Putamen (tissue), 1 donor: Measurements from ENCODE around the gene PRICKLE4.
"Not testable (repeated sequence)": the region's sequence is repeated elsewhere in the genome, so short reads cannot be mapped to it uniquely, and the experiment has no call there.

Experiments
- DNase-seq: peaks from one replicate; pipeline ENCODE4 v3.0.0-alpha.2; 2016; ENCODE audit warnings: low spot score

Gene PRICKLE4

DNA sequence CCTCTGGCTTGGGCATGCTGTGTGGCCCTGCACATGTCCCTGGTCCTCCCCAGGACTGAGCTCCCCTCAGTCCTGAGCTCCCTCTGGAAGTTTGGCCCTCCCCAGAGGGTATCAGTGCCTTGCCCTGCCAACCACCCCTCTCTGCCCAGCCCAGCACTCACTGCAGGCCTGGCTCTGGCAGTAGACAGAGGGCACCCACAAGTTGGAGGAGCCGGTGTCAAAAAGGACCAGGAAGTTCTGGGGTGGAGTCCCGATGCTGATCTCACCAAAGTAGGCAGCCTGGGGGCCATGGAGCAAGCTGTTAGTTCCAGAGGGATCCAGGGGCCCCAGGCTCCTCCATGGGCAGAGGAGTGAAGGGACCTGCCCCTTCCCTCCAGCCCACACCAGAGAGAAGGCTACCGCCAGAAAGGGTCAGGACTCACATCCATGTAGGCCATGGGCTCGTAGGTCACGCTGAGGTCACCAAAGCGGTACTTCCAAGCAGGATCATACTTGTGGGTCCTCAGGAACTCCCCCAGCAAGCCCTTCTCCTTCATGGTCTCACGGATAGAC is 36.3 kb upstream of the PRICKLE4 start:
- no peak for DNase-seq

DNA sequence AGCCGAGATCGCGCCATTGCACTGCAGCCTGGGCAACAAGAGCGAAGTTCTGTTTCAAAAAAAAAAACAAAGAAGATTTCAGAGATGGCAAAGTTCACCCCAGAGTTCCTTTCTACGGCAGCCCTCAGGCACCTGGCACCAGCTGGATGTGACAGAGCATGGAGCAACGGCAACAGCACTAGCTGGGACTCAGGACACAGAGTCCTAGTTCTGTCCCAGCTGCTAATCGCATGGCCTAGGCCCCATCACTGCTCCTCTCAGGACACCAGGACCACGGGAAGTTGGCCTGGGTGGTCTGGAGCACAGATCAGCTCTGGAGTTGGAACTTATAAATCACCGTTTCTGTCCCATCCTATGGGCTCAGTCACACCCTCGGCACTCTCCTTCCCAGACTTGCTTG is 34.5 kb upstream of the PRICKLE4 start:
- no peak for DNase-seq

DNA sequence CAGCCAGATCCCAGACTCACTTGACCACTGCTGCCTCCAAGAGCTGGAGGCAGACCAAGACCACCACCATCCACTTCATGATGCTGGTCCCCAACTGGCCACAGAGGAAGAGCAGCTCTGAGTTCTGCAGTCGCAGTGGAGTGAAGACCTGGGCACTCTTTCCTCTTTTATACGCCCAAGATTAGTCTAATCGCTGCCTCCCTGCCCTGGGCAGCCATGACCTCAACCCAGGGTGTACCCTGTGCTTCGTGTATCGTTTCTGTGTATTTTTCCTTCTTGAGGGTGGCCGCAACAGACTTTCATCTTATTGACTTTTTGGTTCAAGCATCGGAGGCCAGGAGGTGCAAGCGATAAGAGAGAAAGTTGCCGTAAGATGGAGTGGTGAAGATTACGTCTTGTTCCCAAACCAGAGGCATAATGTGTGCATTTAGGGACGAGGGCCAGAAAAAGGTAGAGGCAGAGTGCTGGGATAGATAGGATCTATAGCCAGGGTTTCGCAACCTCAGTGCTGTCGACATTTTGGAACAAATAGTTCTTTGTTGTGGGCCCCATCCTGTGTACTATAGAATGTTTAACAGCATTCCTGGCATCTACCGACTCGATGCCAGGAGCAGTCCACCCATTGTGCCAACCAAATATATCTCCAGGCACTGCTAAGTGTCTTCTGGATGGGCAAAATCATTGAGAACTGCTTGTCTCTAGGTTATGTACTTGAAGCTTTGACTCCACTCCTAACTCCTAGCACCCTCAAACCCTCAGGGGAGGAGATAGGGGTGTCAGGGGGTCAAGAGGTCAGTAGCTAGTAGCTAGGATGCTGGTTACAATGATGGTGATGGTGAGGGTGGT is 33.1 kb upstream of the PRICKLE4 start, which contains the start of gene PGC:
TSS of gene PGC (minus strand) at position 142 of the 846 bp plus-strand sequence. CDS start at position 79, 63 bp downstream.
- no peak for DNase-seq

DNA sequence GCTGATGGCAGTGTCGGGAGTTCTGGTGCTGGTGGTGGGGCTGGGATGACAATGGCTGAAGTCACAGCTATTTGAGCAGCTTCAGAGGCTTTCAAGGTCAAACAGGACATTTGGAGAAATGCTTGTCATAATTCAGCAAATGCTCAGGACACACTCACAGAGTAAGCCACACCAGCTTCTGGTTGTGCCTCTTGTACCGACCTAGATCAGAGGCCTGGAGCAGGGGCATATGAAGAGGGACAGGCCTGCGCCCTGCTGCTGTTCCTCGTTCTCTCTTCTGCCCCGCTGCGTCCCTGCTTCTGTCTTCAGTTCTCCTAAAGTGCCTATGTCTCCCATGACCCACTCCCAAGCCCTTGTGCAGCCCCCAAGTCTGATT is 32.5 kb upstream of the PRICKLE4 start:
- no peak for DNase-seq

DNA sequence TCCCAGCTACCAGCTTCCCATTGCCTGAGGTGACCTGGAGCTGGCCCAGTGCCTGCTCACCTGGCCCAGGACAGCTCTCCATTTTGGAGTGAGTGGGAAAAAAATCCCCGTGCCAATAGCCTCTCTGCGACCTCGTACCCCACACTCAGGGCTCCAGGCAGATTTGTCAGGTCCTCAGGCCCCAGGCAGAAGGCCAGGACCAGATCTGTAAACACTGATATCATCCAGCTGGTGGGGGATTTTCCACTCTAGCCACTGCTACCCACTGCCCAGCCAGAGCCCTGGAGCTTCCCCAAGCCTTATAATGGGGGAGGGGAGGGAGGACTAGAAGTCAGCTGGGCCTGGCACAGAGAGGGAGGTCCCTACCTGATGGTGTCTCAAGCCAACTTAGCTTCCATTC is 32.0 kb upstream of the PRICKLE4 start:
- no peak for DNase-seq

DNA sequence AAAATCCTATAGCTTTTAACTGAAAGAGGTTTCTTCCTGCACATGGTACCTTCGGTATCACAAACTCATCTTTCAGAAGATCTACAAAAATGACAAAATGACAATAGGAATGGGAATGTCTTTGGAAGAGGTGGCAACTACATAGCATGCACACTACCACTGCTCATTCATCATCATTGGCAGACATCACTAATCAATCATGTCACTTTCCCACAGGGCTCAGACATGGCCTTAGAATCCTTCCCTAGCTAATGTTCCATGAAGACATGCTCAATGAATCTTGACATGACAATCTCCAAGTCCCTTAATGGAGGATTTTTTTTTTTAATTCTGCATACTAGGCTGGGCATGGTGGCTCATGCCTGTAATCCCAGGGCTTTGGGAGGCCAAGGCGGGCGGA is 30.2 kb upstream of the PRICKLE4 start:
- DNase-seq: no peak

DNA sequence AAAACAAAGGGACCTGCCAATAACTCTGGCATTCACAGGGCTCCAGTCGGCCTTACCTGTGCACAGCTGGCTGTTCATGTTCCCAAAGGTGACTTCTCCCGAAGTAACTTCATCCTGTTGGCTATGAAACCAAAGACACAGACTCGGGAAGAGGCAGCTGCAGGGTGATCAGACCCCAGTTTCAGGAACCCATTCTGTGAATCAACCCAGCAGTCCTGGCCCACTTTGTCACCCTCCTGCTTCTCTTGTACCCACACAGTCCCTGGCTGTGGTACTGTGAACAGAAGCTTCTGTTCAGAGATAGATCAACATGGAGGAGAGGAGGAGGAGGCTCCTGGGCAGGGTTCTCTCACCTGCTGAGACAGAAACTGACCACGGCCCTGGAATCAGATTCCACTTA is 24.7 kb upstream of the PRICKLE4 start:
- no peak for DNase-seq

DNA sequence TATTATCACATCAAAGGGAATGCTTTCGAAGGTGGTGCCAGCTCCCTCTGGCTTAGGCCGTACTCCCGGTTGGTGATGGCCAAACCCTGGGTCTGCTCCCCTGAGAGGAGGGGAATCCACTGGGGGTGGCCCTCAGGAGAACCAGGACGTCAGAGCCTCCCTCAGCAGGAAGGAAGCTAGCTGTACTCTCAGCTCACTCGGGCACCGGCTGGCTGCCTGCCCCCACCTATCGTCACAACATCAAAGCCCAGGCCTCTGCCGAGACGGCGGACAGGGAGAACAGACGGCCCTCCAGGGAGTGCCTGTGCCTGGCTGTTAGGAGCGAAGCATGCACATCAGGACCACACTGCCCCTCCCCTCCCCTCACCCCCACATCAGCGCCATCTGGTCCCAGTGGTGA is 24.2 kb upstream of the PRICKLE4 start:
- DNase-seq: no peak

DNA sequence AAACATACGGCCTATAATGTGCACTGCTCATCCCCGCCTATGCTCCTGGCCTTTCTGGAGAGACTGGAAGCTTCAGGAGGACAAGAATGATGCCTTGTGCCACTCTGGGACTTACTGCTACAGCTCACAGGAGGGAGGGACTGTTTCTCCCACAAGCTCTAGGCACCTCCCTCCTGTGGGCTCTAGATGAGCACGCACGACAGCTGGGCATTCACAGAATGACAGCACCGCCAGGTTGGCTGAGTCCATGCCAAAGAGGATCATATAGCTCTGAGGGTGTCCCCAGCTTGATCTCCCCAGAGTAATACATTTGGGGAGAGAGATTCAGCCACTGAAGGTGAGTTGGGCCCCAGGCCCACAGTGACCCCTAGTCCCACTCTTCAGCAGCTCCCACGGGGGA is 23.3 kb upstream of the PRICKLE4 start:
- no peak for DNase-seq

DNA sequence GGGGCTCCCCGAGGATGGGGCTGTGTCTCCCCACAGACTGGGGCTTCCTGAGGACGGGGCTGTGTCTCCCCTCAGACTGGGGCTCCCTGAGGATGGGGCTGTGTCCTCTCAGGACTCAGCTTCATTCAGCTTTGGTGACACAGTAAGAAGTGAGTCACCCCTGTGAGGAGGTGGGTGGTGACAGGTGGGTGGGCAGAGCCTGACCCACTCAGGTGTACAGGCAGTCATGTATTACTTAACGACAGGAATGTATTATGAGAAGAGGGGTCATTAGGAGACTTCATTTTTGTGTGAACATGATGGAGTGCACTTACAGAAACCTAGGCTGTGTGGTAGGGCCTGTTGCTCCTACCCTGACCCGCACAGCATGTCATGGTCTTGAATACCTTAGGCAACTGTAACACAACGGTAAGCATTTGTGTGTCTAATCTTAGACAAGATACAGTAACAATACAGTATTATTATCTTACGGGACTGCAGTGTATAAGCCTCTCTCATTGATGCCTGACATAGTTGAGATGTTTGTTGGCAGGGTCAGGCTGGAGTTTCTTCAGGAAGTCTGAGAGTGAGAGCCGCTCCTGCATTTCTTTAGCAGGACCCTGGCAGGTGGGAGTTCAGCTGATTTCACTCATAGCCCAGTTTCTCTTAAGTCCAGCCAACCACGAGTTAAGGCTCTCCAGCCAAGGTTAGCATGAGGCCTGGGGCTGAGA is 22.5 kb upstream of the PRICKLE4 start:
- DNase-seq: no peak

DNA sequence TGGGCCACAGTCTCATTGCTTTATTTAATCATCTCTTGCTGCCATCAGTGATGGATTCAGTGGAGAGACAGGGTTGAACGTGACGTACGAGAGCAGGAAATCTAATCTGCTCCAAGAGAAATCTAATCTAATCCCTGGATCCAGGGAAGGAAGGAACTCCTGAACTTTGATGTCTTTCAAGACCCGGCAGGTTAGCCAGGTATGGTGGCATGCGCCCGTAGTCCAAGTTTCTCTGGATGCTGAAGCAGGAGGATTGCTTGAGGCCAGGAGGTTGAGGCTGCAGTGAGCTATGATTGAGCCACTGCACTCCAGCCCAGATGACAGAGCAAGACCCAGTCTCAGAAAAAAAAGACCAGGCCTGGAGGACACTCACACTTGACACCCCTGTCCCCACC is 21.9 kb upstream of the PRICKLE4 start:
- no peak for DNase-seq

DNA sequence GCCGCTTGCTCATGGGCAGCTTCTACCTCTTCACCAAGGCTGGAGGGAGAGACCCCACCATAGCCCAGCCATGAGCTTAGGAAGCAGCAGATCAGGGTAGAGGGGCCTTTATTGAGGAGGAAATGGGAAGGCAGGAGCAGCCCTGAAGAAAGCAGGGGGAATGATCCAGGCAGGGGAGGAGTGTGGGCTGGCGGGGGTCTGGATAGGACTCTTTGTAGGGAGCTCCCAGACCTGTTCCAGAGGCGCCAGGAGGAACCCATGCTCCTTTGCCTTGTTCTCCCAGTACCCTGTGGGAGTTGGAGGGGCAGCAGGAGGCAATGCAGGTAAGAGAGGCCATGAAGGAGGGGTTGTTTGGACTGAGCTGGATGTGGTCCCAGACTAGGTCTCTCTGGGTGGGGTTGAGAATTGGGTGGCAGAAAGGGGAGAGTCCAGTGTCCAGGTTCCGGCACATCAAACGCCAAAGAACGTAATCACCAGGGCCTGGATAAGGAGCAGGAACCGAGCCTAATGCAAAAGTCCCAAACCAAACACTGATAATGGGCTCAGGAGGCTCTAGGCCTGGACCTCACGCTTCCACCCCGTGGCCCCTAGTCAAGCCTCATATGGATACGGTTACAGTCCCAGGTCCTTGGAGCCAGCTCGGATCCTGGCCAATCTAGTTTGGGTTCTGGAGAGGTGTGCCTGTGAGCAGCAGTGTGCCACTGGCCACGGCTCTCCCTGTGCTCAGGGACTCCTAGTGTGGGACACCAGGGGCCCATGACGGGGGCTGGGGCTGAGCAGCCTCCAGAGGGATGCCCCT is 21.3 kb upstream of the PRICKLE4 start:
- no peak for DNase-seq

DNA sequence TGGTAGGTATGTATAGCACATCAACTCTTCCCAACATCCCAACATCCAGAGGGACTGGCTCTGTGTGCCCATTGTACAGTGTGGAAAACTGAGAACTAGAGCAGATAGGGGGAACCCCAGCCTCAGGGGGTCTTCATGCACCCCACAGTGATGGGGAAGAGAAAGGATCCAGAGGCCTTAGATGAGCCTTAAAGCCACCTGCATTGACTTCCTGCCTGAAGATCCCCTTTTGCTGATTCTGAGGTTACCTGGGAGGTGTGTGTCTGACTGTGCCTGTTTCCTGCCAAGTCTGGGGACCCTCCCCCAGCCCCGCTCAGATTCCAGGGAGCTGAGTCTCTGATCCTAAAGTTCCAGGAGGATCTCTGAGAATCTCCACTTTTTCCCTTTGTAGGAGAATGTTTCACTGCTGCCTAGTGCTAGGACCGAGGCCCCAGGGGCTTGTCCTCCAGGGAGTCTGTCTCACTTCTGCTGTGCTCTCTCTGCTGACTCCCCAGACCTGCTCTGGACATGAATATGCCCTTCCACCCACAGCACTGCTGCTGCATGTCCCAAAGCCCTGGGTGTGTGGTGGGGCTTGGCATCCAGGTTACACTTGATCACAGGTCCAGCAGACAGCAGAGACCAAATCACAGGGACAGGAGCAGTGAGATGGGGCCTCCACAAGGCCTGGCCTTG is 20.5 kb upstream of the PRICKLE4 start:
- no peak for DNase-seq

DNA sequence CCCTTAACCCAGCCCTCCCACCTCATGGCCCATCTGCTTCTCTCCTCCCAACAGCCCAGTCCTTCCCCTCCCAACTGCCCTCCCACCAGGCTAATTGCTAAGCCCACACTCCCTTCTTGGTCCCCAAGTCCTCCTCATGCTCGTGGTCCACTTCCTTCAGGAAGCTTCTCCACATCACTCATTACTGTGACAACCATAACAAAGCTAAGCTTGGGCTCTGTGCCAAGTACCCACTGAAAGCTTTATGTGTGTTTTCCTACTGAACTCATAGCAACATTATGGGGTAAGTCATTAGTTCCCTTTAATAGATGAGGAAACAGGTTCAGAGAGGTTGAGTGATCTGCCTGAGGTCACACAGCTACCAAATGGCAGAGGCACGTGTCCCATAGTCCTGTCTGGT is 17.1 kb upstream of the PRICKLE4 start:
- DNase-seq: no peak

DNA sequence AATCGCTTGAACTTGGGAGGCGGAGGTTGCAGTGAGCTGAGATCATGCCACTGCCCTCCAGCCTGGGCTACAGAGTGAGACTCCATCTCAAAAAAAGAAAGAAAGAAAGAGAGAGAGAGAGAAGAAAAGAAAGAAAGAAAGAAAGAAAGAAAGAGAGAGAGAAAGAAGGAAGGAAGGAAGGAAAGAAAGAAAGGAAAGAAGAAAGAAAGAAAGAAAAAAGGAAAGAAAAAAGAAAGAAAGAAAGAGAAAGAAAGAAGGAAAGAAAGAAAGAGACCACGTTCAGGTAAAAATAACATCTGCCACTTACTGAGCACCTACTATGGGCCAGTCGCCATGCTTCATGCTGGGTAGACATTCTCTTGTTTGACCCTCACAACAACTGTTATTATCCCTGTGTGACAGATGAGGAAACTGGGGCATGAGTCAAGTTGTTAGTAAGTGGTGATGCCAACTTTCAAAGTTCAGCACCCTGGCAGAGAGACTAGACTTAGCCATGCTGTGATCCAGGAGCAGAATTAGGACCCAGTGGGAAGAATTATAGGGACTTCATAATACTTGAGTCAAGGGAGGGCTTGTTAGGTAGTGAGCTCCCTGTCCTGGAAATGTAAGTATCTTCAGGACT is 14.4 kb upstream of the PRICKLE4 start:
- DNase-seq: not testable (repeated sequence)

DNA sequence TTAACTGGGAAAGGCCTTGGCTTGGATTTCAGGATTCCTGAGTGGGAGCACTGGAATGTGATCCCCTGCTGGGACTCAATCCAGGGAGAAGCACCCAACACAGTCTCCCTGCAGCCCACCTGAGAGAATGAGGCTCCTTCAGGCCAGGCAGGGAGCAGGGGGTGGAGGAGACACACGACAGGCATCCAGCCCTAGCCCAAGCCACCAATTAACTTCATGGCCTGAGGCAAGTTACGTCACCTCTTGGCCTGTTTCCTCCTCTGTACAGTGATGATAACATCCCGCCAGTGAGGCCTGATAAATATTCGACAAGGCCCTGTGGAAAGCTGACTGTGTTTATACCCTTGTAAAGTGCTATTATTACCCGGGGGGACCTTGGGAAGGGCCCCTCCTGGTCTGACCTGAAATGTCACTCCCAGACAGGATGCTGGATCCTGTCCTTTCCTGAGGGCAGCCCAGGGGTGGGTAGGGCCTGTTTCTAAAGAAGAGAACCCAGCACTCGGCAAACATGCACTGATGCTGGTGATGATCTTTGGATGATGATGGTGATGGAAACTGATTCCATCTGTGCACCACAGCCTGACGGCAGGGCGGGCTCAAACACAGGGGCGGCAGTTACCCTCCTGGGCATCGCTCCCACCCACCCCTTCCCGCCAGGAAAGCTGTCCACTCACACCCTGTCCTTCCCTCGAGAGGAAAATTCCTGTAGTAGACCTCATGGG is 13.3 kb upstream of the PRICKLE4 start:
- DNase-seq: no peak

DNA sequence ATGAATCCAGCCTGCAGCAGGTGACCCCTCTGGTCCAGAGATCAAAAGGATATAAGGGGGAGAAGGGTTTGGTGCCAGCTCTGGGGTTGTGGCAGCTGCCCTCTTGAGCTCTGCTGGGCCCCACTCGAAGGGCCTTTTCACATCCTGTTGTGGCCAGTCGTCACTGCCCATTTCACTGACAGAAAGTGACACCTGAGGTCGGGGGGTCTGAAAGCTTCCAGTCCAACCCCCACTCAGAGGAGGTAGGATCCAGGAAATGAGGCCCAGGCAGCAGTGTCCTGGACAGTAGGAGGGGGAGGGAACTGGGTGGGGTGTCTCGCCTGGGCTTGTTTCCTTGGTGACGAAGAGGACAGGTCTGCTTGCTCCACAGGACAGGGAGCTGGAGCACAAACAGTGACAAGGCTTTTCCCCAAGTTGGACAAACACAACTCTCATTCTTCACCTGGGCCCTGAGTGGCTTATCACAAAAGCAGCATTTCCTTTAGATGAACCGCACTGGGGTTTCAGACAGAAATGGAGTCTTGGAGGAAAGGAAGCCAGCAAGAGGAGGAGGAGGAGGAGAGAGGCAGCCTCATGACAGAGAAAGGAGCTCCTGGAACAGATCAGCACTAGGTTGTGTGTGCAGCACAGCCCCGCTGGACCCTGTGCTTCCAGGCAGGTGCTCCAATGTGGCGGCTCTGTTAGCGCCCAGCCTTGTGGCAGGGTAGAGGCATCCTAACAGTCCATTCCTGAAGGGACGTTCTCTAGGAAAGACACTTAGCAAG is 11.9 kb upstream of the PRICKLE4 start:
- DNase-seq: no peak

DNA sequence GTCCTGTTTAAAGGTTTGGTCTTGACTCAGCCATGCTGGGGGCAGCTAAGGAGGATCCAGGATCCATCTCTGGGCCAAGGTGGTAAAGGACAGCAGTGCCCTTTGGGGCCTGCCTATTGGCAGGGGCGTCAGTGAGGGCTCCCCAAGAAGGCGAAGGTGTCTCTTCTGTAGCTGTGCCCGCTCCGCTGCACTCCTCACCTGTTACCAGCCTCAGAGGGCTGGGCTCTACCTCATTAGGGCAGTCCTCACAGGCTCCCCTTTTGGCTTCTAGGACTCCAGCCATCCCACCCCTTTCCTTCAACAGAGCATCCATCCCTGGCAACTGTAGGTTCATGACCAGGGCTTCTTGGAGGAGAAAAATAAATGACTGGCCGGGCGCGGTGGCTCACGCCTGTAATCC is 11.2 kb upstream of the PRICKLE4 start:
- DNase-seq: no peak

DNA sequence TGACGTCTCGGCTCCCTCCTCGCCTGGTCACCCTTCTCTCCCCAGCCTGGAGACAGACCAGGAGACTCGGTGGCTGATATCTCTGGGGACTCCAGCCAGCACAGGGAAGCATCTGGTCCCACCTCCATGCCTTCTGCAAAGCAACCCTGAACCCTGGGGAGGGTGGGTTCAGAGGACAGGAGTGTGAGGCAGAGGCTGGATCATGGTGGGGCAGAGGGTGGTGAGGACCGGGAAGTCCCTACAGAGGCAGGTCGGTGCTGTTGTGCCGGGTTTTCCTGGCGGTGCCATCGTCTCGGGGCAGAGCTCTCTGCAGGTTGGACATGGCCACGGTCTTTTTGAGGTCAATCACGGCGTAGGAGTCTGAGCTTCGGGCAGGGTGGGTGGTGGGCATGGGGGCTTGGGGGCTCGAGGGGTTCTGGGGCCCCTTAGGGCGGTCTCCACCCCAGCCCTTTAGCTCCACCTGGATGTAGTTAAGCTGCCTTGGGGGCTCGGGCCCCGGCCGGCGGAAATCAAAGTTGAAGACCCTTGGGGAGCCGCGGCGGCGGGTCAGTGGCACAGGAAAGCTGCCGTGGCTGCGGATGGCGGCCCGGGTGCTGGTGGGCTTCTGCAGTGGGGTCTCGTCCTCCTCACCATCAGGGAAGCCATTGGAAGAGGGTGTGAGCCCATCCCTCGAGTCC is 10.1 kb upstream of the PRICKLE4 start:
- no peak for DNase-seq
